Renal pelvis (tissue), 4 donors: ENCODE results near the gene EFR3B. TPM values are rescaled to one million over a fixed set of nuclear protein-coding genes. Genes with fewer than 3 reads are reported as not detected.
"Not testable (repeated sequence)": the region's sequence is repeated elsewhere in the genome, so short reads cannot be mapped to it uniquely, and the experiment has no call there.

Source experiments
- DNase-seq: peaks from one replicate; pipeline ENCODE4 v3.0.0-alpha.2; 2013
- polyA plus RNA-seq, 3 donors: library from polyadenylated mRNA; unstranded; fragments of 120-200 nt; gene quantifications; one replicate each; pipeline ENCODE4 v1.2.1, GENCODE V29; 2013; ENCODE audit not compliant: insufficient read length in 3 of 3

EFR3B gene
- polyA plus RNA-seq, 3 donors = 6.7 to 8.6 (median 8.2) TPM

DNA sequence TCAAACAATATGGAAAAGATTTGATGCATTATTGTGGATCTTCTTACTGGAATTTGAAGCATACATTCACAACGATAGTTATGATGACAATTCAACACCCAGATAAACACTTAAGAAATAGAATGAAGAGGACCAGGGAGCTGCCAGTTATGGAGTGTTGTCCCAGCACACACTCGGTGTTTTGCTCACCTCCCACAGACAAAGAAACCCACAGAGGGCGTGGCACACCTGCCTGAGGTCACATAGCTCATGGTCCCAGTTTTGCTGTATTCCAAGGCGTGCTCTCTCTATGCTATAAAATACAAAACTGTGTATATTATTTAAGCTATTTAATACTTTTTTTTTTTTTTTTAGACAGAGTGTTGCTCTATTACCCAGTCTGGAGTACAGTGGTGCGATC is 31.1 kb downstream of the EFR3B start:
- no peak for DNase-seq

DNA sequence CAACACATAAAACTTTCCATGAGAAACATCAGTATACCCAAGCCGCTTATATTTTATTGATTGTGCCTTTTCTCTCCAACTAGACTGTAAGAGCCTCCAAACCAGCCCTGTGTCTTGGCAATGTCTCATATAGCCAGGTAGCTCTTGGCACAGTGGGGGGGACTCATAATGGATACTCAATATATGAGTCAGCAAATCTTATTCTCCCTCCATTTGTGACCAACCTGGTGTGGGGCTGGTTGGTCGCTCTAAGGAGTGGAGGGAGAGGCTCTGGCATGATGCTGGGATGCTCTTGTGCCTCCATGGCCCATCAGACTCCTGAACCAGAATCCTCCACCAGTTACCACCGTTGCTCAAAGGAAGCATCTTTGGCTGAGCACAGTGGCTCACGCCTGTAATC is 32.0 kb downstream of the EFR3B start:
- no peak for DNase-seq

DNA sequence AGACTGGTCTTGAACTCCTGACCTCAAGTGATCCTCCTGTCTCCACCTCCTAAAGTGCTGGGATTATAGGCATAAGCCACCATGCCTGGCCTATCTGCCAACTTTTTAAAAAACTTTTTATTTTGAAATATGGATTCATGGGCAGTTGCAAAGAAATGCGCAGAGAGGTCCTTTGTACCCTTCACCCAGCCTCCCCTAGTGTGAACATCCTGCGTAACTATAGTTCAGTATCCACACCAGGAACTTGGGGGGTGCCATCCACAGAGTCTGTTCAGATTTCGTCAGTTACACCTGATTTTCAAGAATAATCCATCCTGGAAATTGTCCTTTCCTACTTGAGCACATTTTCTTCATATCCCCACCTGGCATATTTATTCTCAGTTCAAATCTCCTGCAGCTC is 33.0 kb downstream of the EFR3B start:
- no peak for DNase-seq

DNA sequence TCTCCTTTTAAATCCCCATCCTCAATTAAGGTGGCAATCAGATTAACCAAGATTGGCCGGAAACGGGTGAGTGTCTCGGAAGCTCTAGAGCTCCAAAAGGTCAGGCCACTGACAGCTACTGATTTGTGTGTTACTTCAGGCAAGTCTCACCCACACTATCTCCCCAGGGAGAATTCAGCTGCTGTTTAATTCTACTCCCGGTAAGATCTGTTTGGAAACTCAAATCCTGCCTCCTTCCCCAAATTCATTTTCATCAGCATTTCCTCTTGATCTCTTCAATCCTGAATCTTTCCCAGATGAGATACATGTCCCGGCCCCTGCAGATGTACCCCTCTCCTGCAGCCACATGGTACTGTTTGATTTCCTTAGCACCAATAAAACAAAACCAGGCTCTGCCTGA is 34.9 kb downstream of the EFR3B start:
- no peak for DNase-seq

DNA sequence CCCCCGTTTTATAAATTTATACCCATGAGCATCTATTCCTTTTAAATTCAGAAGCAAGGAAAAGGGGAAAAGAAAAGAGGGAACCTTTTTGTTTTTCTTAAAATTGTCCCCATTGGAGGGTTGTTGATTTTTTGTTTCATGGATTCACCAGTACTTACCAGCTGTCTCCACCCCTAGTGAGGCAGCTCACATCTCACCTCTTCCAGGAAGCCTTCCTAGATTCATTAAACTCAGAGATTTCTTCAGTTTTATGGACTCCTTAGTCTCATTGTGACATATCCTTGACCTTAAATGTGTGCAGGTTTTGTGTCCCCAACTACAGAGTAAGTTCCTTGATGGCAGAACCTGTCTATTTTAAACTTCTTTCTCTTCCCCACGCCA is 35.9 kb downstream of the EFR3B start:
- DNase-seq = no peak

DNA sequence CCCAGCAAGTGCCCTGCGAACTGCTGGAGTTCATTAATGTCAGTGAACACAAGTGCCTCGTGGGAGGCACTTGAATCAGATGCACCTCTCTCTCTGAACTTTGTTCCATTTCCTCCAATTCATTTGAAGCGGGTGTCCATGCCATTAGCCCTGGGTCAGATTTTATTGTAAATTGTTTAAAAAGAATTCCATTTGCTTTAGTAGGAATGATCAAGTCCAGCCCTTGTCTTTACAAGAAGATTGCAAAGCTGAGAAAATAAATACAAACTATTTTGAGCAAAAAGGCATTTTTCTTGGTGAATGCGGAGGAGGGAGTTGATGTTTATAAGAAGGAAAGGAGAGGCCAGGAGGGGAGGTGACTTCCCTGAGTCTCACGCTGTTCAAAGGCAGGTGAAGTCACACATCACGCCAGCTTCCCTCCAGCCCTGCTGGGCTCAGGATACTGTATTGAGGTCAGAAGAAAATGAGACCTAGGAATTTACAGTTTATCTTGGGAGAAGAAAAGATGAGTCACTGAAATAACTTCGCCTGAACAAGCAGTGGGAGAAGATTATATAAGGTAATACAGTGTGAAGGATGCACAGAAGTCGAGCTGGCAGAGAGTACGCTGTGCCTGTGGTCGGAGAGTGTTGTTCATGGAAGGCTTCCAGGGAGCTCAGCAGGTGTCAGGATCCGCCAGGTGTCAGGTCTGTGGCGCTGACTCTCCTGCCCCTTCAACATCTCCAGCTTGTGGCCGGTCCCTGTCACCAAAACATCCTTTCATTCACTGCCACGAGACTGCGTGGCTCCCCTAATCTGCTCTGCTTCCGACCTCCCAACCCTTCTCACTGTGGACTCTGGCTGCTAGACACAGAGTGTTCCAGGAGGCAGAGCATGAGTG is 36.5 kb downstream of the EFR3B start:
- DNase-seq = no peak

DNA sequence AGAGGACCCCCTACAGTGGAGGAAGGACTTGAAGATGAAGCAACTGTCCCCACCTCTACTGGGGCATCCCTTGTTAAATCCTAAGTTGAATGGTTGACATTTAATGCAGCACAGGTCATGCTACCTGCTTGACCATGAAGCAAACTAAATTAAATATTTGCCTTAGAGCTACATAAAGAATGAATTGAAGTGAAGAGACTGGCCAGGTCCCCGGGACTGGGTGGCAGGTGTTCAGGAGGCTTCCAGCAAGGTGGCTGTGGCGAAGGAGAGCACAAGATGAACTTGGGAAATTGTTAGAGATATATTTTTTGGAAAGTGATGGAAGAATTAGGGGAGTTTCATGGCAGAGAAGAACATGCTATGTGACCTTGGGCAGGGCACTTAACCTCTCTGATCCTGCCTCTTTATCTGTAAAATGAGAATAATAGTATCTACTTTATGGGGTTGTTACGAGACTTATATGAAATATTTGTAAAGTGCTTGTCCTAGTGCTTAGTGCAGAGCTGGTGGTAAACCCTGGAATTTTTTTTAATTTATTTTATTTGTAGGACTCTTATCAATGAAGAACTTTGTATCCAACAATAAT is 37.3 kb downstream of the EFR3B start:
- DNase-seq = no peak

DNA sequence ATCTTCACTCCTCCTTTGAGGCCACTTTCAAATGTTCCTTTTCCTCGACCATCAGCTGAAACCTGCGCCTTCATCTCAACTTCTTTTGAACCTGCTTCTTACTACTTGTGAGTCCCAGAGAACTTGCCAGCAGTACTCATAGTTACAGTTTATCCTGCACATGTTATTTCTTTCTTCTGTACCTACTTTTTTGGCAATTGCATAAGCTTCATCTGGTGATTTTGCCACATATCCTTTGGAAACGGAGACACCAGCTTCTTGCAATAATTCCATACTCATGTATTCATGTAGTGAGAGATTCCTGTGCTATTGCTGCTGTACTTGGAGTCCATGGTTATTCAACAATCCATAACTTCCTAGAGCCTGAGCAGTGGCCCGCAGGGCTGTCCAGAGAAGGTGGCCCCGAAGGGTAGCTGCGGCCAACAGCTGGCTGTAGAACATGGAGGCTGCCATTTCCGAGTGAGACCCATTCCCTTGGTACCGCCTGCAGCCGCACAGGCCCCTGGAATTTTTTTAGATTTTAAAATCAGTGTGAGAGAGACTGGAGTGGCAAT is 39.4 kb downstream of the EFR3B start:
- DNase-seq = no peak

DNA sequence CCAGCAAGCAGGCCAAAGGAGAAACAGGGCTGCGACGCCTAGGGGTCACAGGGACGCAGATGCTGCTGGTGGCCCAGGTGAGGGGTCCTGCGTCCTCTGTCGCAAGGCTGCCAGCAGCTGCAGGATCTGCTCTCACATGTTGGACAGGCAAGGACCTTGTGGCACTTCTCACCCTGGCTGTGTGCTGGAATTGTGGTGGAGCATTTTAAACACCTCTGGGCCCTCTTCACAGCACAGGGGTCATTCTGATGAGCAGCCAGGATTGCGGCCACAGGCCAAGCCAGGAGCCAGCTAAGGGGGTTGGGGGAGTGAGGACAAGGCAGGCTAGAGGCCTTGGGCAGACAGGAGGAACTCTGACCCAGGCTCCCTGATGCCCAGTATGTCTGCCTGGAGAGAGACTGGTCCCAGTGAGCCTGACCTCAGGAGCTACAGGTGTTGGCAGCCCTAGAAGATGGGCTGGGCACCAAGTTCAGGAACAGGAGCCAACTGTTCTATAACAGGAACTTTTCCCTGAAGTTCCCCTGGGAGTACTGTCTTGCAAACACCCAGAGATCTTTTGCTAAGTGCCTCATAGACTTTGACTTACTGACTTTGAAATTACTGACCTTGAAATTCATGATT is 40.2 kb downstream of the EFR3B start:
- no peak for DNase-seq

DNA sequence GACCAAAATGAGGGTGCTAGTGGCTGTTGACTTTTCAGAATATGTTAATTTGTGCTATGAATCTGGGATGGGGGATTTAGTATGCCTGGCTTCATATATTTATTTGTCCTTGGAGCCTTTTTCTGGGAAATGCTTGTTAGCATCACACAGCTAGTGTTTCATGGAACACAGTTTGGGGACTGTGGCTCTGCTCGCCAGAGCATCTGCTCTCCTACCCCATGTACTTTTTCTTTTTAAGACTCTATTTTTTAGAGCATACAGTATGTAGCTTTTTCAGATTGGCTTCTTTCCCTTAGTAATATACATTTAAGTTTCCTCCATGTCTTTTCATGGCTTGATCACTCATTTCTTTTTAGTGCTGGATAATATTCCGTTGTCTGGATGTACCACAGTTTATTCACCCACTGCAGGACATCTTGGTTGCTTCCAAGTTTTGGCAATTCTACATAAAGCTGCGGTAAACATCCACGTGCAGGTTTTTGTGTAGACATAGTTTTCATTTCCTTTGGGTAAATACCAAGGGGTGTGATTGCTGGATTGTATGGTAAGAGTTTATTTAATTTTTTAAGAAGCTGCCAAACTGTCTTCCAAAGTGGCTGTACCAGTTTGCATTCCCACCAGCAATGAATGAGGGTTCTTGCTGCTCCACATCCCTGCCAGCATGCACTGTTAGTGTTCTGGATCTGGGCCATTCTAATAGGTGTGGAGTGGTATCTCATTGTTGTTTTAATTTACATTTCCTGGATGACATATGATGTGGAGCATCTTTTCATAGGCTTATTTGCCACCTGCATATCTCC is 44.1 kb downstream of the EFR3B start:
- no peak for DNase-seq

DNA sequence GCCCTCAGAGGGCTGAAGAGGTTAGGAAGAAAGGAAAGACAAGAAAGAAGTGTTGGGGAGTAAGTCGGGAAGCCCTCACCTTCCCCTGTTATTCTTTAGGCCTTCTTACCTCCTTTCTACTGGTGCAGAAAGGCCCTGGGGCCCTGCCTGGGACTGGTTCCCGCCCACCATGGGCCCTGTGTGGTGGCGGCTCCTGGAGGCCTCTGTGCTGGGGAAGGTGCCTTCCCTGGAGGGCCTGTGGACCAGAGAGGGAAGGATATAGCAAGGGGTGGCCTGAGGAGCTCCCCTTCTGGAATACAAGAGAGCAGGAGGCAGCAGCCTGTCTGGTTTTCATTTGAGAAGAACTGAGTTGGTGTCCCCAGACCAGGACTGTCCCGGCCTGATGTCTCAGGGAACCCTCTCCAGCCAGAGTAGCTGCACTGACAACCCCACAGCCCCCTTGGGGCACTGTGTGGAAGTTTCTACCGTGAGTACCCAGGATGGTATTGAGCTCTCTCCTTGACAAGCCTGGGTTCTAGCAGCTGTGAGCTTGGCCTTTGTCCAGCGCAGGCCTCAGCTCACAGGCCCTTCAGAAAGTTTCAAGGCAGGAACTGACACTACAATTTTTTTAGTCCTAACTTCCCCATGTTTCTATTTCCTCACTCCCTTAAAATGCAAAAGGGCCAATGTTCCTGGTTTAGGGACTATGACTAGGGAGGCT is 47.1 kb downstream of the EFR3B start:
- no peak for DNase-seq

DNA sequence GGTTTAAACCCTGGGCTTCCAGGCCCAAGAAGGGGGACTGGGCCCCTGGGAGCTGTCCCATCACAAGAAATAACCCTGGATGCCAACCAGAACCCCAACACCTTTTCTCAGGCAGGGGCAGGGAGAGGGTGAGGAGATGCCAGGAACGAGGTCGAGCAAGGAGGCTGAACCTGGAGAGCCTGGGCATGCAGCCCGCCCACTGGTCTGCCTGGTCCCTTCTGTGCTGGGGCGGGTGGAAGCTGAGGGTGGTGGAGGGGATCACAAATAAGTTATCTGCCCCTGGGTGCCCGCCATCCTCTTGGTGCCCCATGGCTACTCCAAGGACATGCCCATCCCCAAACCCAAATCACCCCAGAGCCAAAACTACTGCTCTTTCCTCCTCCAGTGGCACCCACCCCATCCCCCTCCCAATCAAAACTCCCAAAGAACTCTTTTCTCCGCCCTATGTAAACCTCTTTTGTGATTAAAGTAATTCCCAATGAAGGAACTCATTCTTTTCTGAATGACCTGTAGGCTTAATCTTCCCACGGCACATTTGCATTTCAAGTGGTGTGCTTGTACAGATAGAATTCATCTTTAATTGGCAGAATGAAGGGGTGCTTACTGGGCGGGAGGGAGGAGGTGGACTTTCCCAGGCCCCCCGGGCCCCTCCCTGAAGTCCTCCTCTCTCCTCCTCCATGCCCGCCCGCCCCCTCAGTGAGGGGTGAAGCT is 47.9 kb downstream of the EFR3B start:
- DNase-seq = no peak

DNA sequence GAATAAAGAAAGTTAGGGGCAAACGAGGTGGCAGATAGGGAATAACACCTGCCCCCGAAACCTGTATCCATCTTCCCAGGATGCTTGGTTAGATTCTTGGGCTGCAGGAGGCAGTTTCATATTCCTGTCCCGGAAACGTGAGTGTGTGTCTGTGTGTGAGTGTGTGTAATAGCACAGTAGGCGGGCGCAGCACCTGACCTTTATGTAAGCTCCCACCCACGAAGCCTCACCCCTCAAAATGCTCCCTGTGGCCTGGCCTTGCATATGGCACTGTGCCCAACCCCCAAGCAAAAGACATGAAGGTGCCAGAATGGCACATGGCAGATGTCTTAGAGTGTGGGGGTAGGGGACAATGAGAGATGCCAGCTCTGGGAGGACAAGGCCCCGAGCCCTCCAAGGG is 48.9 kb downstream of the EFR3B start:
- DNase-seq = no peak

DNA sequence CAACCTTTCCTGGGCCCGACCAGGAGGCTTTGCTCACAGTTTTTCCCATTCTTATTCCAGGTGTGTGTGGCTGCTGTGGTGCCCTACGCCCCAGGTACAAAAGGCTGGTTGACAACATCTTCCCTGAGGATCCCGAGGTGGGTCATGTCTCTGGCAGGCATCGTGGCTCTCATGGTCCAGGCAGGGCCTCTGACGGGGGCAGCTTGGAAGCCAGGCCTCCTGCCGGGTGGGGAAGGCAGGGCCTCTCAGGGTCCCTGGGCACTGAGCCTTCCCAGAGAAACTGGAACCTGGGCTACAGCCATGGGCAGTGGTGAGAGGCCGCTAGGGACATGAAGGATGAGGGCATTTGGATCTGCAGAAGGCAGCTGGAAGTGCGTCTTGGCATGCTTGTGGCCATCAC is 49.4 kb downstream of the EFR3B start:
- no peak for DNase-seq

DNA sequence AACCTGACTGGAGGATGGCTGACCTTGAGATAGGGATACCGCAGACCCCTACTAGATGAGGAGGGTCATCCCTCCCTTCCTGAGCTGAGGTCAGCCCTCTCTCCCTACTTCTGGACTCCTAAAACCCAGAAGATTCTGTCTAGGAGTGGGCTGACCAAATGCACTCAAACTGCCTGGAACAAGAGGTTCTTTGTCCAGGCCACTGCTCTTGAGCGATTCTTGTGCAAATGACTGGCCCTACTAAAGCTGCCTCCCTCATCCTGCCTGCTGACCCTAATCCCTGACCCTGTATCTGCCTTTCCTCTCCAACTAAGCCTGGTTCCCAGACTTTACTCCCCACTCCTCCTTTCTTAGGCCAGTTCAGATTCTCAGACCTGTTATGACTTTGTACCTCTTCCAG is 56.2 kb downstream of the EFR3B start:
- no peak for DNase-seq

DNA sequence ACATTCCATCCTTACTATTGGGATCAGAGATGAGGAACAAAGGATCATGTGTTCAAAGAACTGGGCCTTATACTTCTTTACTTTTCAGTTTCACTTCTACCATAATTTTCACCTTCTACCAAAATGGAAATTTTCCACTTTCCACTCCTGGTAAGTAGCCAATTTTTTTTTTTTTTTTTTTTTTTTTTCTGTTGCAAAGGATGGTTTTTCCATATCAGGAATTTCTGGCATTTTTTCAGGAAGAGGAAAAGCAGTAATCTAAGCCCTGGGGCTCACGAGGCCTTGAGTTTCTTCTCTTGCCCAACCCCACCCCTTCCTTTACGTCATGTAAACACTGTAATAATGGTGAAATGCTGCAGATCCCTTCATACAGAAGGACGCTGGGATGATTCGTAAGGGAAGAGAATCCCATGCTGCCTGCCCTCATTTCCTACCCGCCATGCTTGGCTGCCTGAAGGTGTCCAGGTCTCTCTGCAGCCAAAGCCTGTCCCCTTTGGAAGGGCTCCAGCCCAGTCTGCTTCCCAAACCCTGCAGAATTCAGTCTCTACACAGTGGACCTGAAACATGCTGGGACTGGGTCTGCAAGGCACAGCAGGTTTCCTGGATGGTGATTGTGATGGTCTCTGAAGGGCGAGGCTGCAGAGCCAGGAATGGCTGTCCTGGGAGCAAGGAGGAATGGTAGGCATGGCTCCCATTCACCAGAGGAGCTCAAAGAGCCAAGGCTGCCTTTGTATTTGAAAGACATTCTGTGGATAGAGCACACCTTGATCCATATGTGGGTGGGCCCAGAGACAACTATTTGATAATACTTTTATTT is 57.0 kb downstream of the EFR3B start:
- no peak for DNase-seq

DNA sequence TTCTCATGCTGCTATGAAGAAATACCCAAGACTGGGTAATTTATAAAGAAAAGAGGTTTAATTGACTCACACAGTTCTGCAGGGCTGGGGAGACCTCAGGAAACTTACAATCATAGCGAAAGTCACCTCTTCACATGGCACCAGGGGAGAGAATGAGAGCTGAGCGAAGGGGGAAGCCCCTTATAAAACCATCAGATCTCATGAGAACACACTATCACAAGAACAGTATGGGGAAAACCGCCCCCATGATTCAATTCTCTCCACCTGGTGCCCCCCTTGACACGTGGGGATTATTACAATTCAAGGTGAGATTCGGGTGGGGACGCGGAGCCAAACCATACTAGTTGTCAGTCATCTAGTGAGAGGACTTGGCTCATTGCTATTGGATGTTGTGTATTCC is 60.5 kb downstream of the EFR3B start:
- not testable (repeated sequence) for DNase-seq

DNA sequence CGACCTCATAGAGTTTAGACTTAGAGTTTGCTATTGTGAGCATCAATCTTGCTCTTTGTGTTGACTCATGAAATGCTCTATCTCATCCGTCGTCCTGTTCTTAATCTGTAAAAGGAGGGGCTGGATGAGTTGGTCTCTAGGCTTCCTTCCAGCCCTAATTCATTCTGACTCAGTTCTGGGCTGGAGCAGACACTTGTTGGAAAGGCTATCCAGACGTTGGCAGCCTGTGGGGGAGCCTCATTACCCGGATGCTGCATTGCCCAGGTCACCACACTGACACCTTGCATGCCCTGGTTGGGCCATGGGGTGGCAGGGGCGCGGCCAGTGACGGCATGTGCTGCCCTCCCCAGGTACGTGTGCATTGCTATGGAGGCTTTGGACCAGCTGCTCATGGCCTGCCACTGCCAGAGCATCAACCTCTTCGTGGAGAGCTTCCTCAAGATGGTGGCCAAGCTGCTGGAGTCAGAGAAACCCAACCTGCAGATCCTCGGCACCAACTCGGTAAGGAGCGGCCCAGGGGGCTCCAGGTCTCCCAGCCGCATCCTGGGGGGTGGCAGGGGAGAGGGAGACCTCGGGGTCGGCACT is 61.5 kb downstream of the EFR3B start:
- no peak for DNase-seq

DNA sequence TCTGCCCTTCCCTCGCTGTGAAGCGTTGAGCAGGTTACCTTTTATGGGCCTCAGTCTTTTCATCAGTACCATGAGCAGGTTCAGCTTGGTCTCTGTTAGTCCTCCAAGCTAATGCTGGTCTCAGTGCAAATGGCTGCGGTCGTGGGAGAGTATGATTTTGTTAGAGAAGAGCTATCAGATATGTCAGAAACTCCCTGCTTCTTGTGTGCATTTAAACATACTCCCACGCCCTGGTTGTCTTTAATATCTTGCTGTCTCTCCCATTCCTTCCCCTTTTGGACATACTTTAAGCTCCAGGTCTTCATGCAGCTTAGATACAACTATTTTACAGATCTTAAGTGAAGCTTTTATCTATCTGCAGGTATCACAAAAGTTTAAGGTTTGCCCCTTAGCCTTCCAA is 62.9 kb downstream of the EFR3B start:
- DNase-seq = no peak
